Parathyroid adenoma (tissue), 2 donors: Measurements from ENCODE around the gene NR1H3.

Experiments used
- H2AFZ ChIP-seq: fragments of 300-600 bp; sonication (generic); one replicate; pipeline ENCODE4 v1.7.0; 2017; ENCODE audit warnings: antibody characterized with exemption, mild to moderate bottlenecking
- H3K27ac ChIP-seq: fragments of 300-600 bp; sonication (generic); one replicate; pipeline ENCODE4 v1.7.0; 2017
- H3K27me3 ChIP-seq: fragments of 300-600 bp; sonication (generic); one replicate; pipeline ENCODE4 v1.7.0; 2017; ENCODE audit warnings: low read length; ENCODE audit not compliant: control insufficient read depth, insufficient read depth
- H3K36me3 ChIP-seq: fragments of 300-600 bp; sonication (generic); one replicate; pipeline ENCODE4 v1.7.0; 2017; ENCODE audit warnings: low read length; ENCODE audit not compliant: control insufficient read depth, insufficient read depth
- H3K4me1 ChIP-seq: fragments of 300-600 bp; sonication (generic); one replicate; pipeline ENCODE4 v1.7.0; 2017; ENCODE audit warnings: control low read depth
- H3K4me2 ChIP-seq: fragments of 300-600 bp; sonication (generic); one replicate; pipeline ENCODE4 v1.7.0; 2017; ENCODE audit warnings: low read length
- H3K4me3 ChIP-seq: fragments of 300-600 bp; sonication (generic); one replicate; pipeline ENCODE4 v1.7.0; 2017; ENCODE audit warnings: low read depth, low read length
- H3K79me2 ChIP-seq: fragments of 300-600 bp; sonication (generic); one replicate; pipeline ENCODE4 v1.7.0; 2017; ENCODE audit warnings: control low read depth
- H3K9ac ChIP-seq: fragments of 300-600 bp; sonication (generic); one replicate; pipeline ENCODE4 v1.7.0; 2017; ENCODE audit warnings: mild to moderate bottlenecking
- H3K9me3 ChIP-seq: fragments of 300-600 bp; sonication (generic); one replicate; pipeline ENCODE4 v1.7.0; 2017; ENCODE audit warnings: low read length; ENCODE audit not compliant: control insufficient read depth
- TF ChIP-seq, protein P1 (sequence below): fragments of 300-600 bp; sonication (generic); IDR thresholded peaks from one replicate; pipeline ENCODE4 v1.7.0; 2017; ENCODE audit warnings: antibody characterized with exemption, mild to moderate bottlenecking
- donor health status: primary hyperparathyroidism.

The NR1H3 gene

DNA sequence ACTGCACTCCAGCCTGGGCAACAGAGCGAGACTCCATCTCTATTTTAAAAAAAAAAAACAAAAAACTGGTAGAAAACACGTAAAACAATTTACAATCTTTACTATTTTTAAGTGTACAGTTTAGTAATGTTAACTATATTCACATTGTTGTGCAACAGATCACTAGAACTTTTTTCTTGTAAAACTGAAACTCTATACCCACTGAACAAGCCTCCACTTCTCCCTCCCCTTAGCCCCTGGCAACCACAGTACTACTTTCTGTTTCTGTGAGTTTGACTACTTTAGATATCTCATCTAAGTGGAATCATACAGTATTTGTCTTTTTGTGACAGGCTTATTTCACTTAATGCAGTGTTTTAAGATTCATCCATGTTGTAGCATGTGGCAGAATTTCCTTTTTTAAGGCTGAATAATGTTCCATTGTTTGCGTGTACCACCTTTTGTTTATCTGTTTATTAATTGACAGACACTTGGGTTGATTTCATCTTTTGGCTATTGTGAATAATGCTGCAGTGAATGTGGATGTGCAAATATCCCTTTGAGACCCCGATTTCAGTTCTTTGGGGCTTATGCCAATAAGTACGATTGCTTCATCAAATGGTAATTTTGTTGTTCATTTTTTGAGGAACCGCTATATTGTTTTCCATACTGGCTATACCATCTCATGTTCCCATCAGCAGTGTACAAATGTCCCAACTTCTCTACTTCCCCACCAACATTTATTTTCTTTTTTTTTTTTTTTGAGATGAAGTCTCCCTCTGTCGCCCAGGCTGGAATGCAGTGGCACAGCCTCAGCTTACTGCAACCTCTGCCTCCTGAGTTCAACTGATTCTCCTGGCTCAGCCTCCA is 32.0 kb upstream of the NR1H3 start:
- Histone ChIP-seq H3K4me2 (no peak overlapping the region), H3K4me3 (no peak overlapping the region), H3K27me3 (no peaks in the 10 kb centered on the region), H3K9me3 (no peaks in the 10 kb centered on the region), H3K4me1 (no peaks in the 10 kb centered on the region), H3K36me3 (no peaks in the 10 kb centered on the region), H3K27ac (no peak overlapping the region), H2AFZ (no peak overlapping the region), H3K79me2 (no peaks in the 10 kb centered on the region), H3K9ac (no peak overlapping the region)
- TF ChIP-seq, protein P1, sequence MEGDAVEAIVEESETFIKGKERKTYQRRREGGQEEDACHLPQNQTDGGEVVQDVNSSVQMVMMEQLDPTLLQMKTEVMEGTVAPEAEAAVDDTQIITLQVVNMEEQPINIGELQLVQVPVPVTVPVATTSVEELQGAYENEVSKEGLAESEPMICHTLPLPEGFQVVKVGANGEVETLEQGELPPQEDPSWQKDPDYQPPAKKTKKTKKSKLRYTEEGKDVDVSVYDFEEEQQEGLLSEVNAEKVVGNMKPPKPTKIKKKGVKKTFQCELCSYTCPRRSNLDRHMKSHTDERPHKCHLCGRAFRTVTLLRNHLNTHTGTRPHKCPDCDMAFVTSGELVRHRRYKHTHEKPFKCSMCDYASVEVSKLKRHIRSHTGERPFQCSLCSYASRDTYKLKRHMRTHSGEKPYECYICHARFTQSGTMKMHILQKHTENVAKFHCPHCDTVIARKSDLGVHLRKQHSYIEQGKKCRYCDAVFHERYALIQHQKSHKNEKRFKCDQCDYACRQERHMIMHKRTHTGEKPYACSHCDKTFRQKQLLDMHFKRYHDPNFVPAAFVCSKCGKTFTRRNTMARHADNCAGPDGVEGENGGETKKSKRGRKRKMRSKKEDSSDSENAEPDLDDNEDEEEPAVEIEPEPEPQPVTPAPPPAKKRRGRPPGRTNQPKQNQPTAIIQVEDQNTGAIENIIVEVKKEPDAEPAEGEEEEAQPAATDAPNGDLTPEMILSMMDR: no peak

- Histone ChIP-seq H3K27ac (no peak overlapping the region), H3K9me3 (no peaks in the 10 kb centered on the region), H3K4me1 (no peaks in the 10 kb centered on the region), H3K9ac (no peak overlapping the region), H3K4me2 (no peak overlapping the region), H3K4me3 (no peak overlapping the region), H3K27me3 (no peaks in the 10 kb centered on the region), H2AFZ (no peak overlapping the region), H3K36me3 (no peaks in the 10 kb centered on the region), H3K79me2 (no peaks in the 10 kb centered on the region)
- TF ChIP-seq, protein P1: no peak
These were observed 28.6 kb upstream of the NR1H3 start for GRCh38 chr11:47229161-47229560.

- H3K4me2 ChIP-seq: no peak overlapping the region
- no peak overlapping the region for H2AFZ ChIP-seq
- no peaks in the 10 kb centered on the region for H3K27me3 ChIP-seq
- no peaks in the 10 kb centered on the region for H3K36me3 ChIP-seq
- H3K4me3 ChIP-seq: no peak overlapping the region
- no peak overlapping the region for H3K27ac ChIP-seq
- H3K9me3 ChIP-seq: no peaks in the 10 kb centered on the region
- H3K9ac ChIP-seq: no peak overlapping the region
- H3K79me2 ChIP-seq: no peaks in the 10 kb centered on the region
- TF ChIP-seq, protein P1: no peak
- no peaks in the 10 kb centered on the region for H3K4me1 ChIP-seq
These were observed 24.7 kb upstream of the NR1H3 start for GRCh38 chr11:47233051-47233450.

GRCh38 chr11:47233989-47234668 is 23.7 kb upstream of the NR1H3 start:
- no peaks in the 10 kb centered on the region for H3K4me1 ChIP-seq
- H2AFZ ChIP-seq: no peak overlapping the region
- no peaks in the 10 kb centered on the region for H3K27me3 ChIP-seq
- no peaks in the 10 kb centered on the region for H3K79me2 ChIP-seq
- no peak overlapping the region for H3K4me2 ChIP-seq
- no peak overlapping the region for H3K9ac ChIP-seq
- TF ChIP-seq, protein P1: no peak
- H3K36me3 ChIP-seq: no peaks in the 10 kb centered on the region
- no peak overlapping the region for H3K27ac ChIP-seq
- H3K4me3 ChIP-seq: no peak overlapping the region
- no peaks in the 10 kb centered on the region for H3K9me3 ChIP-seq
